Skeletal muscle tissue (tissue), 4 donors: ENCODE data around the gene HSPA1A. TPM values are rescaled to one million over a fixed set of nuclear protein-coding genes. Genes with fewer than 3 reads are reported as not detected.

Experiments used
- H3K27ac ChIP-seq: one replicate; pipeline ENCODE4 v1.7.0; 2013; ENCODE audit warnings: mild to moderate bottlenecking, low read depth, low read length, inconsistent platforms
- H3K27me3 ChIP-seq, 3 donors: one replicate each; pipeline ENCODE4 v1.7.0; 2013; ENCODE audit warnings: low read length in 3 of 3; ENCODE audit not compliant: control insufficient read depth in 3 of 3, insufficient read depth in 3 of 3
- H3K36me3 ChIP-seq, 3 donors: one replicate each; pipeline ENCODE4 v1.7.0; 2013; ENCODE audit warnings: low read length in 3 of 3; ENCODE audit not compliant: control insufficient read depth in 3 of 3, insufficient read depth in 3 of 3
- H3K4me1 ChIP-seq, 3 donors: one replicate each; pipeline ENCODE4 v1.7.0; 2013; ENCODE audit warnings: low read length in 3 of 3, mild to moderate bottlenecking in 3 of 3; ENCODE audit not compliant: control insufficient read depth in 3 of 3, insufficient read depth in 3 of 3
- H3K4me3 ChIP-seq, 3 donors: one replicate each; pipeline ENCODE4 v1.7.0; 2013; ENCODE audit warnings: low read length in 3 of 3
- H3K9ac ChIP-seq, 3 donors: one replicate each; pipeline ENCODE4 v1.7.0; 2013; ENCODE audit warnings: low read length in 3 of 3, mild to moderate bottlenecking in 3 of 3, moderate library complexity in 2 of 3, low read depth in 1 of 3
- H3K9me3 ChIP-seq, 3 donors: one replicate each; pipeline ENCODE4 v1.7.0; 2013; ENCODE audit warnings: low read length in 3 of 3; ENCODE audit not compliant: control insufficient read depth in 3 of 3
- total RNA-seq: library from RNA; depleted of rRNA; stranded (reverse); fragments of >200 nt; gene quantifications from one replicate; pipeline ENCODE4 v1.2.3, GENCODE V29; 2014
- donor health status: Osteomylitis.

Gene HSPA1A
- total RNA-seq, 1 donor from 2014 or later, result 133 TPM

GRCh38 chr6:31775184-31775583 lies 40.2 kb upstream of the HSPA1A start:
- H3K27me3 ChIP-seq, result no peaks in the 10 kb centered on the region
- peak overlapping the region in 1 of 3 donors; percentile 33 for H3K9ac ChIP-seq
- peaks cover 13 to 32% (median 27%) of the 10 kb centered on the region in 3 donors for H3K4me1 ChIP-seq
- peaks cover 12 to 18% (median 15%) of the 10 kb centered on the region in 3 donors for H3K36me3 ChIP-seq
- H3K9me3 ChIP-seq, result no peaks in the 10 kb centered on the region
- no peak overlapping the region for H3K4me3 ChIP-seq
- peak overlapping the region; percentile 89 for H3K27ac ChIP-seq

GRCh38 chr6:31775633-31776484 lies 39.5 kb upstream of the HSPA1A start:
- Histone ChIP-seq H3K4me3 (peak overlapping the region in 1 of 3 donors; percentile 71), H3K27me3 (no peaks in the 10 kb centered on the region), H3K9ac (peak overlapping the region in 2 of 3 donors; percentile 84 to 86), H3K4me1 (peaks cover 13 to 32% (median 27%) of the 10 kb centered on the region in 3 donors), H3K36me3 (peaks cover 18 to 24% (median 22%) of the 10 kb centered on the region in 3 donors), H3K9me3 (no peaks in the 10 kb centered on the region), H3K27ac (peak overlapping the region; percentile 89)

GRCh38 chr6:31776485-31776988 lies 38.8 kb upstream of the HSPA1A start:
- H3K9ac ChIP-seq, result peak overlapping the region; percentile 79 to 86 (median 84)
- peak overlapping the region; percentile 89 for H3K27ac ChIP-seq
- peaks cover 13 to 32% (median 27%) of the 10 kb centered on the region in 3 donors for H3K4me1 ChIP-seq
- peak overlapping the region; percentile 65 to 74 (median 71) for H3K4me3 ChIP-seq
- no peaks in the 10 kb centered on the region for H3K27me3 ChIP-seq
- H3K9me3 ChIP-seq, result no peaks in the 10 kb centered on the region
- peaks cover 23 to 31% (median 28%) of the 10 kb centered on the region in 3 donors for H3K36me3 ChIP-seq

GRCh38 chr6:31776989-31777666 lies 38.2 kb upstream of the HSPA1A start, which contains the start of gene VWA7:
VWA7 (minus strand) TSS chr6:31777328; CDS start chr6:31776779, 549 bp downstream.
- Histone ChIP-seq H3K36me3 (peaks cover 29 to 34% (median 33%) of the 10 kb centered on the region in 3 donors), H3K27ac (peak within 1 kb of the TSS; percentile 89), H3K4me3 (peak within 1 kb of the TSS; percentile 65 to 74 (median 71)), H3K27me3 (no peaks in the 10 kb centered on the region), H3K4me1 (peaks cover 13 to 32% (median 27%) of the 10 kb centered on the region in 3 donors), H3K9me3 (no peaks in the 10 kb centered on the region), H3K9ac (peak within 1 kb of the TSS; percentile 79 to 86 (median 84))

GRCh38 chr6:31777667-31778050 lies 37.7 kb upstream of the HSPA1A start:
- Histone ChIP-seq H3K4me3 (peak overlapping the region in 2 of 3 donors; percentile 71 to 74), H3K9ac (peak overlapping the region; percentile 79 to 86 (median 84)), H3K27ac (peak overlapping the region; percentile 89), H3K36me3 (peaks cover 35 to 39% (median 36%) of the 10 kb centered on the region in 3 donors), H3K9me3 (no peaks in the 10 kb centered on the region), H3K27me3 (no peaks in the 10 kb centered on the region), H3K4me1 (peaks cover 13 to 32% (median 27%) of the 10 kb centered on the region in 3 donors)

GRCh38 chr6:31778193-31778592 lies 37.1 kb upstream of the HSPA1A start:
- Histone ChIP-seq H3K27ac (peak overlapping the region; percentile 89), H3K4me3 (no peak overlapping the region), H3K36me3 (peaks cover 37 to 44% (median 39%) of the 10 kb centered on the region in 3 donors), H3K9ac (peak overlapping the region in 1 of 3 donors; percentile 79), H3K9me3 (no peaks in the 10 kb centered on the region), H3K4me1 (peaks cover 11 to 27% (median 24%) of the 10 kb centered on the region in 3 donors), H3K27me3 (no peaks in the 10 kb centered on the region)

GRCh38 chr6:31778999-31779885 lies 36.1 kb upstream of the HSPA1A start:
- no peak overlapping the region for H3K4me3 ChIP-seq
- H3K27me3 ChIP-seq, result no peaks in the 10 kb centered on the region
- H3K36me3 ChIP-seq, result peaks cover 41 to 50% (median 42%) of the 10 kb centered on the region in 3 donors
- H3K9me3 ChIP-seq, result no peaks in the 10 kb centered on the region
- H3K9ac ChIP-seq, result no peak overlapping the region
- no peak overlapping the region for H3K27ac ChIP-seq
- H3K4me1 ChIP-seq, result peaks cover 10 to 26% (median 22%) of the 10 kb centered on the region in 3 donors

GRCh38 chr6:31779908-31780307 lies 35.4 kb upstream of the HSPA1A start:
- no peak overlapping the region for H3K9ac ChIP-seq
- H3K27ac ChIP-seq, result no peak overlapping the region
- H3K9me3 ChIP-seq, result no peaks in the 10 kb centered on the region
- H3K4me3 ChIP-seq, result no peak overlapping the region
- peaks cover 48 to 57% (median 49%) of the 10 kb centered on the region in 3 donors for H3K36me3 ChIP-seq
- peaks cover 10 to 26% (median 22%) of the 10 kb centered on the region in 3 donors for H3K4me1 ChIP-seq
- no peaks in the 10 kb centered on the region for H3K27me3 ChIP-seq
